Activated T-helper 2 cell treated with anti-CD3 and anti-CD28 coated beads, Interferon-gamma antibody, Interleukin-2, Interleukin-4, amounts not matched to agents 10 μg/mL and 5 μg/mL and 100 μg/mL, durations not matched to agents 14 hours and 24 hours and 36 hours (primary cell): ENCODE measurements around the gene TMEM187. TPM values are rescaled to one million over a fixed set of nuclear protein-coding genes. Genes with fewer than 3 reads are reported as not detected.
"Not testable (repeated sequence)": the region's sequence is repeated elsewhere in the genome, so short reads cannot be mapped to it uniquely, and the experiment has no call there.

Experiments used
- DNase-seq: peaks from one replicate; pipeline ENCODE4 v3.0.0; 2021; ENCODE audit warnings: low spot score
- H3K27ac Mint-ChIP-seq: one replicate; pipeline ENCODE4 v1.8.0; 2021; ENCODE audit warnings: mixed read lengths
- H3K27me3 Mint-ChIP-seq: one replicate; pipeline ENCODE4 v1.8.0; 2021; ENCODE audit warnings: low read depth, mixed read lengths
- H3K36me3 Mint-ChIP-seq: one replicate; pipeline ENCODE4 v1.8.0; 2021; ENCODE audit warnings: low read depth, mixed read lengths
- H3K4me1 Mint-ChIP-seq: one replicate; pipeline ENCODE4 v1.8.0; 2021; ENCODE audit warnings: low read depth, mixed read lengths
- H3K4me3 Mint-ChIP-seq: one replicate; pipeline ENCODE4 v1.8.0; 2021; ENCODE audit warnings: low read depth, mild to moderate bottlenecking, moderate library complexity, mixed read lengths
- H3K9me3 Mint-ChIP-seq: one replicate; pipeline ENCODE4 v1.8.0; 2021; ENCODE audit warnings: mixed read lengths
- intact Hi-C: fragments of 100-400 bp; cut with micrococcal nuclease; formaldehyde crosslinking; loops from one replicate; pipeline ENCODE4 v1.15.1; 2023
- total RNA-seq: library from RNA; stranded (reverse); gene quantifications from 2 replicates; pipeline ENCODE4 v1.2.3, GENCODE V29; 2022

TMEM187 gene
- total RNA-seq, 1 donor from 2014 or later = 2.1 TPM

GRCh38 chrX:153992180-153992579 is 19.6 kb downstream of the TMEM187 start:
- Mint-ChIP-seq H3K27me3 (no peaks in the 10 kb centered on the region), H3K9me3 (no peaks in the 10 kb centered on the region), H3K4me1 (peaks cover 3% of the 10 kb centered on the region), H3K27ac (no peak overlapping the region), H3K36me3 (no peaks in the 10 kb centered on the region), H3K4me3 (no peak overlapping the region)
- DNase-seq = no peak
- intact Hi-C loops = no loop called here

DNA sequence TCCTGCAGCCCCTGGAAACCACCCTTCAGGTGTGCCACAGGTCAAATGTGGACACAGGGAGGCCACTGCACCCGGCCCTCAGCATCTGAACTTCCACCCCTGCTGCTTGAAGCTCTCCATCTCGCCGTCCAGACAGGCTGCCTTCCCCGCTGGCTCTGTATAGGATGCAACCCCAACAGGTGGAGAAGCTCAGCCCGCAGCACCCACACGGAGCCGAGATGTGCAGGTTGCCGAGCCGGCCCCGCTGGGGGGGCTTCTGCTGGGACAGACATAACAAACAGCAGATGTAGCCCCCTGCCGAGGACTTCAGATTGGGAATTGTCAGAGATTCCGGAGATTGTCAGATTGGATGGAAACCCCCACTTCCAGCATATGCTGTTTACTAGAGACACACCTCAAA is 20.5 kb downstream of the TMEM187 start:
- Mint-ChIP-seq H3K27me3 (no peaks in the 10 kb centered on the region), H3K4me3 (no peak overlapping the region), H3K9me3 (no peaks in the 10 kb centered on the region), H3K36me3 (no peaks in the 10 kb centered on the region), H3K27ac (no peak overlapping the region), H3K4me1 (peaks cover 3% of the 10 kb centered on the region)
- DNase-seq = no peak
- intact Hi-C loops = no loop called here

GRCh38 chrX:153993978-153994377 is 21.4 kb downstream of the TMEM187 start:
- Mint-ChIP-seq H3K9me3 (no peaks in the 10 kb centered on the region), H3K27ac (no peak overlapping the region), H3K36me3 (no peaks in the 10 kb centered on the region), H3K4me3 (no peak overlapping the region), H3K4me1 (peaks cover 3% of the 10 kb centered on the region), H3K27me3 (no peaks in the 10 kb centered on the region)
- no peak for DNase-seq
- intact Hi-C loops = no loop called here

GRCh38 chrX:153994398-153994797 is 21.8 kb downstream of the TMEM187 start:
- DNase-seq, H3K36me3 Mint-ChIP-seq, intact Hi-C loops, H3K4me3 Mint-ChIP-seq, H3K4me1 Mint-ChIP-seq, H3K27ac Mint-ChIP-seq, H3K9me3 Mint-ChIP-seq, H3K27me3 Mint-ChIP-seq: not testable (repeated sequence)

DNA sequence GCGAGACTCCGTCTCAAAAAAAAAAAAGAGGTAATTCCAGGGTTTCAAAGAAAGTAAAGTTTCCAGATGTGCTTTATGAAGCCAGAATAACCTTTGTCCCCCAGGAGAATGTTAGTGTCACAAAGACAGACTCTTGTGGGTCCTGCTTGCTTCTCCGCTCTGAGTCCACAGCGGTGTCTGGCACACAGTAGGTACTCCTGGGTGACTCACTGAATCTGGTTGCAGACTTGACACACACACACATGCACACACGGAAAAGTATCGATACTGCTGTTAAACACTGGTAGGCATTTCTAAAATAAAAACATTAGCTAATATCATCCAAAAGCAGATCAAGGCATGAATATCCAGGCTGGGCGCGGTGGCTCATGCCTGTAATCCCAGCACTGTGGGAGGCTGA is 22.9 kb downstream of the TMEM187 start:
- intact Hi-C loops = no loop called here
- H3K27me3 Mint-ChIP-seq = no peaks in the 10 kb centered on the region
- DNase-seq = no peak
- H3K4me3 Mint-ChIP-seq = no peak overlapping the region
- no peaks in the 10 kb centered on the region for H3K4me1 Mint-ChIP-seq
- H3K9me3 Mint-ChIP-seq = no peaks in the 10 kb centered on the region
- H3K27ac Mint-ChIP-seq = no peak overlapping the region
- no peaks in the 10 kb centered on the region for H3K36me3 Mint-ChIP-seq

DNA sequence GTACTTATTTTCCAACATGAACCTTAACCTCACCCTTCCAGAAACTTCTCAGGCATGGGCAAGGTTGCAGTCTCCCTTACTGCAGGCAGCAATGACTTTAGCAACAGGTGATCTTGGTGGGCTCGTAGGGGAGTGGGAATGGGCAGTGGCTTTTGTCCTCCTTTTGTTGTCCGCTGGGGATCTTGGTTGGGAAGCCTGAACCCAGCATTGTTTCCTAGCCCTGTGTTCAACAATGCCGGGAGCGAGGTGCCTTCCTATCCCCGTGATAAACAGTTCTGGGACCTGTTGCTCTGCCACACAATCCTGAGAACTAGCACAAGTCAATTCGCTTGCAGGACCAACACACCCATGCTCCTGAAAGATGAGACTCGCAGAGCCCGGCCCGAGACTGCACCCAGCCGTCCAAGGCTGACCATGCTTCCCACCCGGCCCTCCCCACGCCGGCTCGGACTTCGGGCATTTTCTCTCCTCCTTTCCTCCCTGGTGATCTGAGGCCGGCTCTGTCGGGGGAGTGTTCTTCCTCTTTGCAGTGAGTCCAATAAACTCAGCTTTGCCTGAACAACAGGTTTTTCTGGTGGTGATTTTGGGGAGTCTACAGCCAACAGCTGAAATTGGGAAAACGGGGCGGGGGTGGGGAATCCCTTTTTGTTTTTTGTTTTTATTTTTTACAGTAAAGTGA is 26.9 kb downstream of the TMEM187 start:
- Mint-ChIP-seq H3K4me3 (no peak overlapping the region), H3K4me1 (peaks cover 8% of the 10 kb centered on the region), H3K27me3 (no peaks in the 10 kb centered on the region), H3K9me3 (no peaks in the 10 kb centered on the region), H3K27ac (no peak overlapping the region), H3K36me3 (peaks cover 8% of the 10 kb centered on the region)
- DNase-seq = no peak
- intact Hi-C loops = no loop called here

- no peak for DNase-seq
- intact Hi-C loops = no loop called here
- peaks cover 8% of the 10 kb centered on the region for H3K36me3 Mint-ChIP-seq
- H3K4me1 Mint-ChIP-seq = peaks cover 8% of the 10 kb centered on the region
- no peak overlapping the region for H3K4me3 Mint-ChIP-seq
- no peaks in the 10 kb centered on the region for H3K27me3 Mint-ChIP-seq
- no peak overlapping the region for H3K27ac Mint-ChIP-seq
- no peaks in the 10 kb centered on the region for H3K9me3 Mint-ChIP-seq
Measured at GRCh38 chrX:154000051-154000450, 27.5 kb downstream of the TMEM187 start.

DNA sequence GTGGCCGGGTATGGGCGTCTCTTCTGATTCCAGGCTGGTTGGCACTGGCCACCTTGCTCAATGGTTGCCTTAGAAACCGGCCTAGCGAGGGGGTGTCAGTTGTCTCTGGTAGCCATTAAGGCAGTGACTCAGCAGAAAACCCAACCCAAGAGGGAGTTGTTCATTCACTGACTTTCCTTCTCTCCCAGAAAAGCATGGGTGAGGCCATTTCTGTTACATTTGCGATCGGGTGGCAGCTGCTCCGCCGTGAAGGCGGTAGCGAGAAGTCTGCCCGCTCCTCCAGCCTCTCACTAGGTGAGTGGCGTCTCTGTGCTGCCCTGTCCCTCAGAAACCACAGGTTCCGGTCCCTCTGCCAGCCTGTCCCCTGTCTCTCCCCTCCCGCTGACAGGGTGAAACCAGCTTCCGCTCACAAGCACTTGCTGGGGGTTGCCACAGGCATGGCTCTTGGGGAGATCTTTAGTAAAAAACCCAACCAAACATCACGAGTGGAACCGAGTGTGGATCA is 29.7 kb downstream of the TMEM187 start:
- H3K36me3 Mint-ChIP-seq = peaks cover 14% of the 10 kb centered on the region
- H3K4me1 Mint-ChIP-seq = peaks cover 8% of the 10 kb centered on the region
- H3K27me3 Mint-ChIP-seq = no peaks in the 10 kb centered on the region
- peak overlapping the region; percentile 84 for H3K27ac Mint-ChIP-seq
- intact Hi-C loops = no loop called here
- DNase-seq = no peak
- peak overlapping the region; percentile 37 for H3K4me3 Mint-ChIP-seq
- H3K9me3 Mint-ChIP-seq = no peaks in the 10 kb centered on the region

- no peaks in the 10 kb centered on the region for H3K27me3 Mint-ChIP-seq
Measured at GRCh38 chrX:154004315-154004714, 31.8 kb downstream of the TMEM187 start.

DNA sequence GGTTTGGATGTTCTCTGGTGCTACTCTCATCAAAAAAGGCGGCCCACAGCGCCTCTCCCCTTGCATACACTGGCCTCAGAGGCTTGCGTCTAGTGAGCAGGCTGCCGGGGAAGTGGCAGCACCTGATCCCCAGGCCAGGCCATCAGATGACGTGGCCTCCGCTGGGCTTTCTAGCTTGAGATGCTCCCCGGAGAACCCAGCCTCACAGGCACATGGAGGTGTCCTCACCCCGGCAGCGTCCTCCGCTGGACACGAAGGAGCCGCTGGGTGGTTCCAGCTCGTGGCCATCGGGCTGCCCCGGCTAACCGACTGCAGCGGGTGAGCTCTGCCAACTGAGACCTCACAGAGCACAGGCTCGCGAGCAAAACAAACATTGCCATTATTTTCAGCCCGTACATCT is 34.4 kb downstream of the TMEM187 start:
- no peaks in the 10 kb centered on the region for H3K27me3 Mint-ChIP-seq
- peaks cover 43% of the 10 kb centered on the region for H3K36me3 Mint-ChIP-seq
- no peak overlapping the region for H3K27ac Mint-ChIP-seq
- H3K9me3 Mint-ChIP-seq = no peaks in the 10 kb centered on the region
- intact Hi-C loops = no loop called here
- H3K4me1 Mint-ChIP-seq = peaks cover 10% of the 10 kb centered on the region
- DNase-seq = no peak
- no peak overlapping the region for H3K4me3 Mint-ChIP-seq

More at GRCh38 chrX:154004315-154004714, 31.8 kb downstream of the TMEM187 start:
- H3K27ac Mint-ChIP-seq = peak overlapping the region; percentile 47
- H3K9me3 Mint-ChIP-seq = no peaks in the 10 kb centered on the region
- intact Hi-C loops = no loop called here
- no peak overlapping the region for H3K4me3 Mint-ChIP-seq
- no peak for DNase-seq
- peaks cover 30% of the 10 kb centered on the region for H3K36me3 Mint-ChIP-seq
- H3K4me1 Mint-ChIP-seq = peaks cover 14% of the 10 kb centered on the region

DNA sequence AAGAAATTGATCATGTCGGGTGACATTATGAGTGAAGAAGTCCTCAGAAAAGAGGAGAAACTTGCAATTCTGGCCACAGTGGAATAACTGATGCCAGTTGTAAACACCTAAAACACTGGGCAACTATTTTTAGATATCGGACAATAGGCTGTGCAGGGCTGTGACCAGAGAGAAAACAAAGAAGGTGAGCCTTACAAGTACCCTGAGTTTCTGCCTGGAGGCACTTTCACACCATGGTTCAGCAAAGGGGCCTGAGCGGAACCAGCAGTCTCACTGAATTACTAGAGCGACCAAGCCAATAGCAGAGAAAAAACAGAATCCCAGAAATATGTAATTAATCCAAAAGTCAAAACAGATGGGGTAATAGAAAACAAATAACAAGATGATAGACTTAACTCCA is 36.0 kb downstream of the TMEM187 start:
- Mint-ChIP-seq H3K9me3 (no peaks in the 10 kb centered on the region), H3K4me3 (no peak overlapping the region), H3K4me1 (peaks cover 6% of the 10 kb centered on the region), H3K36me3 (peaks cover 47% of the 10 kb centered on the region), H3K27ac (no peak overlapping the region), H3K27me3 (no peaks in the 10 kb centered on the region)
- intact Hi-C loops = no loop called here
- DNase-seq = no peak

- no peaks in the 10 kb centered on the region for H3K9me3 Mint-ChIP-seq
- intact Hi-C loops = no loop called here
Measured at GRCh38 chrX:154010330-154011087, 38.0 kb downstream of the TMEM187 start.

More at GRCh38 chrX:154010330-154011087, 38.0 kb downstream of the TMEM187 start:
- no peak for DNase-seq
- Mint-ChIP-seq H3K27ac (no peak overlapping the region), H3K27me3 (no peaks in the 10 kb centered on the region), H3K4me3 (no peak overlapping the region), H3K4me1 (peaks cover 6% of the 10 kb centered on the region), H3K36me3 (peaks cover 56% of the 10 kb centered on the region)
